Measurements from ENCODE around the gene ROBO4.

The ROBO4 gene

GRCh38 chr11:124942466-124943253 lies 45.0 kb upstream of the ROBO4 start:
- DNase-seq (ENCODE audit: low read depth) = no peak
- no peak overlapping the region for H3K4me3 ChIP-seq (ENCODE audit: control insufficient read depth, low read depth, low read length)
- TF ChIP-seq, protein P1, sequence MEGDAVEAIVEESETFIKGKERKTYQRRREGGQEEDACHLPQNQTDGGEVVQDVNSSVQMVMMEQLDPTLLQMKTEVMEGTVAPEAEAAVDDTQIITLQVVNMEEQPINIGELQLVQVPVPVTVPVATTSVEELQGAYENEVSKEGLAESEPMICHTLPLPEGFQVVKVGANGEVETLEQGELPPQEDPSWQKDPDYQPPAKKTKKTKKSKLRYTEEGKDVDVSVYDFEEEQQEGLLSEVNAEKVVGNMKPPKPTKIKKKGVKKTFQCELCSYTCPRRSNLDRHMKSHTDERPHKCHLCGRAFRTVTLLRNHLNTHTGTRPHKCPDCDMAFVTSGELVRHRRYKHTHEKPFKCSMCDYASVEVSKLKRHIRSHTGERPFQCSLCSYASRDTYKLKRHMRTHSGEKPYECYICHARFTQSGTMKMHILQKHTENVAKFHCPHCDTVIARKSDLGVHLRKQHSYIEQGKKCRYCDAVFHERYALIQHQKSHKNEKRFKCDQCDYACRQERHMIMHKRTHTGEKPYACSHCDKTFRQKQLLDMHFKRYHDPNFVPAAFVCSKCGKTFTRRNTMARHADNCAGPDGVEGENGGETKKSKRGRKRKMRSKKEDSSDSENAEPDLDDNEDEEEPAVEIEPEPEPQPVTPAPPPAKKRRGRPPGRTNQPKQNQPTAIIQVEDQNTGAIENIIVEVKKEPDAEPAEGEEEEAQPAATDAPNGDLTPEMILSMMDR (conservative IDR thresholded peaks at IDR 0.05; ENCODE audit: control insufficient read depth, insufficient read depth, low read depth, low read length) = no peak

- TF ChIP-seq, protein P1 (conservative IDR thresholded peaks at IDR 0.05; ENCODE audit: control insufficient read depth, insufficient read depth, low read depth, low read length) = no peak
- H3K4me3 ChIP-seq (ENCODE audit: control insufficient read depth, low read depth, low read length) = no peak overlapping the region
- DNase-seq (ENCODE audit: low read depth) = no peak
Observed at GRCh38 chr11:124941703-124942102, 44.0 kb upstream of the ROBO4 start.

GRCh38 chr11:124938970-124939369 lies 41.3 kb upstream of the ROBO4 start:
- TF ChIP-seq, protein P1 (conservative IDR thresholded peaks at IDR 0.05; ENCODE audit: control insufficient read depth, insufficient read depth, low read depth, low read length) = no peak
- DNase-seq (ENCODE audit: low read depth) = no peak
- H3K4me3 ChIP-seq (ENCODE audit: control insufficient read depth, low read depth, low read length) = no peak overlapping the region

DNA sequence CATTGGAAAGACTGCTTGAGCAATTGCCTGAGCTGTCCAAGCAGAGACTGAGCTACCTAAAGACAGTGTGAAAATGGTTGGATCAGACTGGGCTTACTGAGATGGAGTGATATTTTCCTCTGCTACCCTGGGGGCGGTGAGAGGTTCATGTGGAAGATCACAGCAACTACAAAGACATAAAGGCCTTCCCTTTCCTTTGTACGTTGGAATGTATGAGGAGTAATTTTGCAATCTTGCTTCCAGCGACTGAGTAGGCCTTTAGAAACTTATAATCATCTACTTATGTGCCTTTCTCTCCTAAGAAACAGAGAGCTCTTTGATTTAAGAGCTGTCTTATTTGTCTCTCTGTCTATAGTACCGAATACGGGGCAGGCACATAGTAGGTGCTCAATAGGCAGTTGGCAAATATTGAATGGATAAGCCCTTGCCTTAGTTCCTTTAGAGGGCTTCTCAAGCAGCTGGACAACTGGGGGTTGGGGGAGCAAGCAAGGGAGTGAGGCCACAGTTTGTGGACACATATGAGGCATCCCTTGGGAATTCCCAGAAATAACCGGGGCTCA lies 40.6 kb upstream of the ROBO4 start:
- peak; percentile 46 for DNase-seq (ENCODE audit: low read depth)
- H3K4me3 ChIP-seq (ENCODE audit: control insufficient read depth, low read depth, low read length) = no peak overlapping the region
- TF ChIP-seq, protein P1 (conservative IDR thresholded peaks at IDR 0.05; ENCODE audit: control insufficient read depth, insufficient read depth, low read depth, low read length) = no peak

DNA sequence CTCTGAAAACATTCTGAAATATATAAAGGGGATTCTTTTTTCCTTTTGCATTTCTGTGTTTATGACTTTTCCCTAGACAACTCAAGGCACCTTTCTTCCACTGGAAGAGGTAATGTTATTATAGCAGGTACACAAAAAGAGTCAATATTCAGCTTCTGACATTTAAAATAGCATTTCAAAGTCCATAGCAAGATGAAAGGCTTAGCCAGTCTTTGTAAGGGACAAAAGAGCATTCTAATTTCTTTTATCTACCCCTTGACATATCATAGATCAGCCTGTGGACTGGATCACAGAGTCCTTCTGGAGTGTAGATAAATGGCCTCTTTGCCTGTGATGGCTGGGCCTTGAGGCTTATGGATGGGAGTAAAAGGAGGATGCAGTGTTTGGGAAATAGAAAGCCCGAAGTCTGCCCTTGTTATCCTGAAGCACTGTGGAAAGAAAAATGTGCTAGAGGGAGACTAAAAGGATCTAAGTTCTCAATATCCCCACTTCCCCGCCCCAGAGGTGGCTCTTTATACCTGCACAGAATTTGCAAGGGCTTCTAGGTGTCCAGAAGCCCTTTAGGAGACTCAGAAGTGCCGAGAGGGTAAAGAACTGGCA lies 39.8 kb upstream of the ROBO4 start:
- no peak overlapping the region for H3K4me3 ChIP-seq (ENCODE audit: control insufficient read depth, low read depth, low read length)
- TF ChIP-seq, protein P1 (conservative IDR thresholded peaks at IDR 0.05; ENCODE audit: control insufficient read depth, insufficient read depth, low read depth, low read length) = no peak

DNA sequence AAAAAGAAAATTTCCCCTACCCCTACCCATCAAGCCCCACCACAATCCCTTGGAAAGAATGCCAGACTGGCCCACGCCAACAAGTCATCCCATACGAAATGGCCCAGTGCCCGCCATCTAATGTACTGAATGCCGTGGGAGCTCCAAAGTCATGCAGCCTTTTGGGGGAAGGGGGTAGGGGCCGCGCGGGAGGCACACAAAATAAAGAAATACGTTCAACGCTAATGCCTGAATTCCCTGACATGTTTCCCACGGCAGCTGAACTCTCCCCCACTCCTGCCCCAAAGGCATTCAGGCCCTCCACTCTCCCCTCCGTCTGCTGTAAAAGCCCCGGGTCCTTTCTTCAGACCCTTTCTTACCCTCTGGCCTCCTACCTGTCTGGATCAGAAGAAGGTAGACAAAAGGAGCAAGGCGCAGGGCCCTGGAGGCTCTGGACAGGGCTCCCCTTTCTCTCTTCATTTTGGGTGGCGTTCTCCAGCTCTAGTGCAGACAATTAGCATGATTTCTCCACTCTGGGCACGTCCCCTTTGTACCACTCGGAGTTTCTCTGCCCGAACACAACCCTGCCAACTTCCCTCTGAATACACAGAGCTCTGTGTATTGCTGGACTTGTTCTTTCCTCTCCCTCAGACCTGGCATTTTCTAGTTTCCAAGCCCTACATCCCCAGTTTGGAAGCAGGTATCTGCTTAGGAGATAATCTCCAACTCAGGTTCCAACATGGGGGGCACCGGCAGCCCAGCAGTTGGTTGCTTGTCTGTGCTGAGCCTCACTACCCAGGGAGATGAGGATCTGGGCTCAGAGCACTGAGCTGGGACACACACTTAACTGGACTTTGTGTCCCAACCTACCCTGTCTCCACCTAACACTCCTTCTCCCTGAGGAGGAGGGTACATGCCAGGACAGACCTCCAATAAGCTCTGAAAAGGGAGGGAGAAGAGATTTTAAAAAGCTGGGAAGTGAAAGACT lies 38.2 kb upstream of the ROBO4 start, which contains the start of gene HEPACAM:
Gene HEPACAM, minus strand, starts transcription at position 500 of the 967 bp plus-strand sequence. Its CDS starts 41 bp downstream, at position 459.
- TF ChIP-seq, protein P1 (conservative IDR thresholded peaks at IDR 0.05; ENCODE audit: control insufficient read depth, insufficient read depth, low read depth, low read length) = no peak
- no peak for DNase-seq (ENCODE audit: low read depth)
- H3K4me3 ChIP-seq (ENCODE audit: control insufficient read depth, low read depth, low read length) = no peak within 1 kb of the TSS

More for the DNA sequence above, 39.8 kb upstream of the ROBO4 start:
- DNase-seq (ENCODE audit: low read depth) = no peak

Measured in fibroblast of mammary gland (primary cell).